Placental pericyte (primary cell): ENCODE measurements around the gene DGKG. TPM values are rescaled to one million over a fixed set of nuclear protein-coding genes. Genes with fewer than 3 reads are reported as not detected.

Source experiments
- total RNA-seq: library from RNA; depleted of rRNA; stranded (reverse); fragments of >200 nt; gene quantifications from 2 replicates; pipeline ENCODE4 v1.2.3, GENCODE V29; 2012

DGKG gene
- total RNA-seq, result 1.5 and 2.4 TPM in 2 replicates

DNA sequence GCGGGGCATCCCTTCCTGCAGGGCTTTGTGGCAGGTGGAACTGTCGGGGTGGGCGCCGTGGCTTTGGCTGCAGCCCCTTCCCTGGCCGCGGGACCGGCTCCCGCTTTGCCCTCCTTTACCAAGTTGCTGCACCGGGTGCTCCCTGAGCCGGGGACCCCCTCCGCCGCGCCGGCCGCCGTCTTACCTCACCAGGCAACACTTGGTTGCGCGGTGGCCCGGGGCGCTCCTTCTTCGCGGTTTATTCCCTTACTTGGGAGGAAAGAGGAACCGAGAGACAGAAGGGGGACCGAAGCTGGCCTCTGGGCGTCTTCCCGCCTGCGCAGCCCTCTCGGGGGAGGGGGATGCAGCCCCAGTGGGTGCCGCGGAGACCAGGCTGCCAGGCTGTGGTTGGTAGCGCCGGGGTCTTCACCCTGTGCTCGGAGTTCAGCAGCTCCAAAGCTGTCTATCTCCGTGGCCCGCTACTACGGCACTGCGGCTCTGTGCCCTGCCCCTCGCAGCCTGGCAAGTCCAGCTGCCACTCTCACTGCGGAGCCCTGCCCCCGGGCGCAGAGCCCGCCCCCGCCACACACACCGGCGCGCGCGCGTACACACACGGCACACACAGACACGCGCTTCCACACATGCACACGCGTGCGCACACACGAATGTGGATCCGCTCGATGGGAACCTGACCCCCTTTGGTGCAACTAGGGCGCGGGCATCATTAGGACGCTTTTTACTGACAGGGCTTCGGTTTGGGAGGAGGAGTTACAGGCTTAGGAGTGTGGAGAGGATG, at the start of gene DGKG:
Gene DGKG (minus strand): TSS at position 473 of the 775 bp plus-strand sequence. CDS start 41,775 bp downstream, outside the sequence.

DNA sequence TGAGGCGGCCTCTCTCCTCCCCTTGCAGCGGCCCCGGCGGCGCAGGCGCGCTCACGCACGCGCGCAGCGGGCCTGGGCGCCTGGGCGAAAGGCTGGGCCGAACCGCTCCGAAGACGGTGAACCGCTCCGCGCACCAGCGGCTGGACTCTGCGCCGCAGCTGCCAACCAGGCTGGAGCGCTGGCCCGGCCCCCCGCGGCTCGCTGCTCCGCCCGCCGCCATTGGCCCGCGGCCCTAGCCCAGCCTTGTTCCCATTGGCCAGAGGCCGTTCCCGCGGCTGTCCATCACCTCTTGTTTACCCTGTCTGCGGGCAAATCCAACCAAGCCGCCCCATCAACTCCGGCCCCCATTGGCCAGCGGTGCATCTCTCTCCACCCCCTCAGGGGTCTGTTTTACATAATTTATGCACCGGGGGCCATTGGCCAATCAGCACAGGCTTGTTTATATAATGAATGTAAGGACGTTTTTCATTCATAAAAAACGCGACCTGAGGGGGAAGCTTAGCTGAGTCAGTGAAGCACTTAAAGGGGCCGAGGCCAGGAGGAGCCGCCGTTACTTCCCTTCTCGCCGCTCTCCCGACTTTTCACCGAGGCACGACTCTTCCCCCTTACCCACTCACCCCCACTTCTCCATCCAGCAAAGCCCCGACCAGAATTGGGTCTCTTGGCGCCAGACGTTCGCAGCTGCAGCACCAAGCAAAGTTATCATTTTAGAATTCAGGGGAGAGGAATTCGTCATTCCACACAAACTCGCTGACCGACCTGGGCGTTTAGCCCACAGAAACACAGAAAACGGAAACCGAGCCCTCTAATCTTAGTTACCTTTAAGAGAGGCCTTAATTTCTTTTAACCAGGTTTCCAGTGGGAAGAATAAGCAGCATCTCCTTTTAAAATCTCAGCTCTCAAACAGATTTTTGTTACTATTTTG, 252.8 kb downstream of the DGKG start, which contains the start of gene ETV5:
Gene ETV5 (minus strand): TSS at position 149 of the 925 bp plus-strand sequence. CDS start 3,221 bp downstream, outside the sequence.

Other genes with a start within 250 kb of the DGKG start
- gene CRYGS, start 182.1 kb upstream of the DGKG start, total RNA-seq, result 1.3 TPM in 2 replicates
- 9.4 and 22.2 TPM in 2 replicates for gene TBCCD1, start 205.1 kb upstream of the DGKG start, total RNA-seq
- 59.4 and 267 TPM in 2 replicates for gene DNAJB11, start 208.5 kb upstream of the DGKG start, total RNA-seq